NCI-H69 (cell line): Measurements from ENCODE around the gene SH3GL2.

Experiments used
- DNase-seq: peaks from one replicate; lab custom pipeline; 2025; lab: John Stamatoyannopoulos, UW

Gene SH3GL2

DNA sequence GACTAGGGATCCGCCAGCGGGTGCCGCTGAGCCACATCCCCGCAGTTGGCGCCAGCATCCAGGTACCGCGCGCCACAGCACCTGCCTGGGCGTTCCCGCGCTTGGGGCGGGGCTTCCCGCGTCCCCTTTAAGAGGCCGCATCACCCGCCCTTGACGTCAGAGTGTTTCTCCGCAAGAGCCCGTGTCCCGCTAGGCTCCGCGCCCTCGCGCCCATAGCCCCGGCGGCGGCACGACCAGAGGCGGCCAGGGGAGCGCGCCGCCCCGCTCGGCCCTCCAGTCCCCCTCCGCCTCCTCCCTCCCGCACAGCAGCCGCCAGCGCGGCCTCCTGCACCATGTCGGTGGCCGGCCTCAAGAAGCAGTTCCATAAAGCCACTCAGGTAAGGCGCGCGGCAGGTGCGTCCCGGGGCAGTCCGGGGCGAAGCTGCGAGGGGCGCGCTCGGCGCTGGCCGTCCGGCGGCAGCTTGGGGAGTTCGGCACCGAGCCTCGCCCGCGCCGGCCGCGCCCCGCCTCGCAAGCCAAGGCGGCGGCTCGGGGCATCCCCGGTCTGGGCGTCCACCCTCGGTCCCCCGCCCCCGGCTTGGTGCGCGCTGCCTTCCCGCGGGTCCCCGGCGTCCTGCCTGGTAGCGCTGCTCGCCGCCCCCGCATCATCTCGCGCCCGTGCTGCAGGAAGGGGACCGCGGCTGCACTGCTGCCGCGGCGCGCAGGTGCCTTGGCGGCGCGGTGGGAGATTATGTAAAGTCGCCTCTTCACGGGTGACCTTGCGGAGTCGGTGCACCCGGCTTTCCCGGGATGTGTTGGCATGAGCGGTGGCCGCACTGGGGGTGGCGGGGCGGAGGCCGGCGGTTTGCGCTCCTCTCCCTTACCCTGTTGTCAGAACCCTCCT is at the start of gene SH3GL2:
SH3GL2 (plus strand) TSS at position 156 of the 883 bp plus-strand sequence.
- DNase-seq, result peak; percentile 98

DNA sequence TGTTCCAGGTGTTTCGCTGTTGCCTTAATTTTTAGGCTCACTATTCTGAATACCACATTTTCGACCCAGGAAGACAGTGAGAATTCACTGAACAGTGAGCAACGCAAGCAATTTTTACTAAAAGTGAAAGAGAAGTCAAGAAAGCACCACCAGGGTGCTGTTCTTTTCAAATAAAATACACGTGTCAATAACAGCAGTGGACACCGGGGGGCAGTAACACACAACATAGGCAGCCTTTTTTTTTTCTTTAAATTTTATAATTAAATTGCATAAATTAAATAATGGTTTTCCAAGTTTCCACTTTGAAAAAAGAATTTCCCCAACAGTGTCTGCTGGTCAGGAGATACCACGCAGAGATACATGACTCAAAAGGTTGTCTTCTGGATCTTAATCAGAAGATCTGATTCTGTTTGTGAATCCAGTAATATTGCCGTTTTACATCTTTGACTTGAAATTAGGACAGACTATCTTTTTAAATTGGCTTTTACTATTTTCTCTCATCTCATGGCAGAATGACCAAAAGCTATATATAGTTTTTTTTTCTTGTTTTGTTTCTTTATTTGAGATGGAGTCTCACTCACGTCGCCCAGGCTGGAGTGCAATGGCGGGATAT is 47.1 kb upstream of the SH3GL2 start:
- peak; percentile 75 for DNase-seq

DNA sequence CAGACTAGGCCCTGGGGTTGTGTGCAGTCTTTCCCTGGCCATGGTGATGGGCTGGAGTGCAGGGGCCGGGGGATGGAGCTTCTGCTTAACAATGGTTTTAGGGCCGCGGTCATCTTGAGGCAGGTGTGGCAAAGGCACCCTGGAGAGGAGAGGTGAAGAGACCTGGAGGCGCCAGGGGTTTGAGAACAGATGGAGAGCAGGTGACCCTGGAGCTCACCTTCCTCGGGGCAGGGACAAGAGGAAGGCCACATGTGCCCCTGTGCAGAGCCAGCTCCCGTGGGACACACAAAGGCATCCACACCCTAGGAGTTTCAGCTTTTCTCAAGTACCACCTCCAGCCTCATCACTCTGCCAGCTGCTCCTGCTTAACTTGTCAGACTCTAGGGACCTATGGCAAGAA is 46.4 kb upstream of the SH3GL2 start:
- peak; percentile 92 for DNase-seq

DNA sequence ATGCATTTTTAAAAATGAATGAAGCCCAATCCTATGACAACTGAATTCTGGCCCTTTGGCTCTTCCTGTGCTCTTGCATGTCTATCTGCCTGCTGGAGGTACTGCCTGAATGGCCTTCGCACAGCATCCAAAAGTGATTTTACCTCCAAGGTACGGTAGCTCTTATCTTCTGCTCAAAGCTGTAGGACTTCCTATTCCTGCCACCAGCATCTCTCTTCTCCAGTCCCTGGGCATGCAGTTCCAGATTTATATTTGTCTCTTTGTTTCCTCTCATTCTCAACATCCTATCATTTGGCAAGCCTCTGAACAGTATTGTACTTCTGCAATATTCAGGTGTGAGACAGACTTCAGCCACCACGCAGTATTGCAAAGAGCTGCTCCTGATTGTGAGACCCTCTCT is 43.7 kb upstream of the SH3GL2 start:
- no peak for DNase-seq

DNA sequence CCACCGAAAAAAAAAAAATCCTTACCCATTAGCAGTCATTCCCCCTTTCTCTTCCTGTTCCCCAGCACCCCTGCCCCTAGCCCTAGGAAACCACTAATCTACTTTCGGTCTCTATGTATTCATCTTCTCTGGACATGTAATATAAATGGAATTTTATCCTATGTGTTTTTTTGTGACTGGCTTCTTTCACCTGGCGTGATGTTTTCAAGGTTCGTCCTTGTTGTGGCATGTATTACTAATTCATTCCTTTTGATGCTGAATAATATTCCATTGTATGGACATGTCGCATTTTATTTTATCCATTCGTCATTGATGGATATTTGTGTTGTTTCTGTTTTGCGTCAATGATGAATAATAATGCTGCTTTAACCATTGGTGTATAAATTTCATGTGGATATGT is 42.8 kb upstream of the SH3GL2 start:
- DNase-seq, result no peak

DNA sequence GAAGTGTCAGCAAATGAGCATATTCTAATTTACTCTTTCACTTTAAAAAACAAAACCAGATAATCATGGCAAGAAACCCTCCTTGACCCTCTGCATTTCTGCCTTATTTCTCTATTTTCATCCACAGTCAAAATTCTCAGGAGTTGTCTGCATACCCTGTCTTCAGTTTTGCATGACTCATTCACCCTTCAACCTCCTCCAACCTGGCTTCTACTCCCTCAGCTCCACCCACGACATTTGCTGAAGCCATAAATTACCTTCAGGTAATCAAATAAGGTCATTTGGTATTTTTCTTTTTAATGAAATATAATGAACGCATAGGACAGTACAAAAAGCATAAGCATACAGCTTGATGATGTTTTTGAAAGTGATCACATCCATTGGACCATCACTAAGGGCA is 27.8 kb upstream of the SH3GL2 start:
- peak; percentile 27 for DNase-seq

DNA sequence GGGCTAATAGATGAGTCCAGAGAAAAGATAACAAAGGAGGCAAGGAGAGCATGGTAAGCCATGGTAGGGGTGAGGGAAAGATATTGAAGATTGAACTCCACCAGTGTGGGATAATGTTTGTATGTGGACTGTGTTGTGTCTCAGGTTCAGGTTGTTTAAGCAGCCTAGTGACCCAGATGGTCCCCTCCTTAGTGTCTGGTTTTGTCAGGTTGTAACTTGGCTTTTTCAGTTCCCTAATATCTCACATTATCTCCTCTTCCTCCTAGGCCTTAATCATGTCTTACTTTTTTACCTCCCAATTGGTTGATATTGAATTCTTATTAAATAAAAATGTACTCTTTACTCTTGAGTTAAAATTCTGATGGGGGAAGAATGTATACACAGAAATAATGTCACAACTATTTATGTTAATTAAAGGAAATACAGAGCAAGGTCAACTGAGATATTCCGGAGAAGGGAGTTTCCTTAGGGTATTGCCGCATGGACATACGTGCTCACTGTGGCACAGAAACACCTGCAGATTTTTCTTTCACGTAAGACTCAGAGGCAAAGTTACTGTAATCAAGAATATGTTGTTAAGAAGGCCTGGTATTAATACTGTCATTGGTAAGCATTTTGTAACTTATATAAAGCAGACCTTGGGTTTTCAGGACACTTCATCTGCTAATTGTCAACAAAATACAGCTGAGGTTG is 23.4 kb upstream of the SH3GL2 start:
- no peak for DNase-seq

DNA sequence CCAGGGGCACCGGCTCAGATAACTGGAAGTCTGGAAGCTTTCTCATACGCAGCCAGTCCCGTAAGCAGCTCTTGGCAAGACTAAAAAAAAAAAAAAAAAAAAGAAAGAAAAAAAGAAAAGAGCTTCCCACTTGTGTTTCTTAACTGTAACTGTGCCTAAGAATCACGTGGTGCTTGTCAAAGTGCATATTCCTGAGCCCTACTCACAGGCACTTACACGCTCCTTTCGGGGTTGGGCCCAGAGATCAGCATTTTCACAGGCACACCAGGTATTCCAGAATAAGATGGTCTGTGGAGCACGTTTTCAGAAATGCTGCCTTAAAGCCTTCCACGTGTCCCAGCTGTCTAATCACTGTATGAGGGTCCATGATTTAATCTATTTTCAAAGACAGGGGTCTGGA is 22.6 kb upstream of the SH3GL2 start:
- DNase-seq, result no peak

DNA sequence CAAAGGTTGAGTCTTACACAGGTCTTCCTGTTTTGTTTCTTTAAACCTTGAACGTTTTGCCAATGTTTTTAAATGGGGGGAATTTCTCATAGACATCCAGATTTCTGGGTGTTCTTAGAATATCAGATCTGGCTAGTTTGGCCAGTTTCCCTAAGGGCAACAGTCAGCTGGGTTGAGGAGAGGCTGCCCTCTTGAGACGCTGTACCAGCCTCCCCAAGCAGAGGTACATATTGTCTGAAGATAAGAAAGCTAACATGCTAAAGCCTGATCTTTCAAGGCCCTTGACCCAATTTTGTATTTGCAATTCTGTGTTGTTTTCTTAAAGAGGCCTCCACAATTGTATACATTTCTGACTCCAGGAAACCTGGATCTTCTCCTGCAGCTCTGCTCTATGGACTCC is 21.9 kb upstream of the SH3GL2 start:
- DNase-seq, result no peak

DNA sequence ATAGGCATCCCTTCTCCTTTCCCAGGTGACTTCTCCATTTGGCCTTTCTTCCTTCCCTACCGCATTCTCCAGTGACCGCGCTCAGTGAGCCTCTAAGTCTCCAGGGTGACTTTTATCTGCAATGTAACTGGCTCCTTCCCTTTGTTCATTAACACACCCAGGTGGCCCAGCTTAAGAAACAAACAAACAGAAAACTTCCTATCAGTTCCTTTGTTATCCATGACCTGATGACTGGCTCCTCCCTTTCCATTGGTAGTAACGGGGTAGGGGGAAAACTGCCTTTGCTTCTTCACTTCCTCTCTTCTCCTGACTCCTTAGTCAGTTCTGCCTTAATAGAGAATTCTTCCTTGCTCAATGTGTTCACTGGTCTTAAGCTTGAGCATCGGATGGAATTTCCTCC is 7.0 kb upstream of the SH3GL2 start:
- no peak for DNase-seq

DNA sequence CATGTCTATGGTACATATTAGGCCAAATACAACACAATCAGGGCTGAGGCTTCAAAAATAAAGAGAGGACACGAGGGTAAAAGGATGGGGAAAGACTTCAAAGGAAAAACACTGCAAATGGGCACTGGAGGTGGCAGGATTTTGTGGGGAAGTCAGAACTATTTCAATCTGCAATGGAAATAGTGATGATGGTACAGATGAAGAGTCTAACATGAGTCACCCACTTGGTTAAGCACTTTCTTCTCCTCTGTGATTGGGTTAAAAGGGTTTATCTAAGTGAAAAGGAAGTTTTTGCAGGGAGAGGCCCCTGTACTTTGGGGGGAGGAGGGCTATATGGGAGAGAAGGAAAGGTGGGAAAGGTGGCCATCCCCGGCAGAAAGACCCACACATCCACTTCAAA is 4.5 kb upstream of the SH3GL2 start:
- no peak for DNase-seq

DNA sequence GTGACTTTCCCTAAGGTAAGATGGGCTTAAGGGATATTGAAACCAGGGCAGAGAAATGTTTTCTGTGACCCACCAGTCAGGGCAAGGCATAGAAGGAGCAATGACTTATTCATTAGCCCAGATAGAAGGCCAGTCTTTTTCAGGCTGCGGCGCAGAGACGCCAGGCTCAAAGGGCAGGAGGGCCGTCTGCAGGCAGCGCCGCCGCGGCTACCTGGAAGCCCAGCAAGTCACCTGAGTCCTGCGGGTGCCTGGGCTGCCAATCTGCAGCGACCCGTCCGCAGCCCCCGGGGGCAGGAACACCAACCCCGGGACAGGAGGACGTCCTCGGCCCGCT is 322 bp upstream of the SH3GL2 start:
- no peak for DNase-seq

DNA sequence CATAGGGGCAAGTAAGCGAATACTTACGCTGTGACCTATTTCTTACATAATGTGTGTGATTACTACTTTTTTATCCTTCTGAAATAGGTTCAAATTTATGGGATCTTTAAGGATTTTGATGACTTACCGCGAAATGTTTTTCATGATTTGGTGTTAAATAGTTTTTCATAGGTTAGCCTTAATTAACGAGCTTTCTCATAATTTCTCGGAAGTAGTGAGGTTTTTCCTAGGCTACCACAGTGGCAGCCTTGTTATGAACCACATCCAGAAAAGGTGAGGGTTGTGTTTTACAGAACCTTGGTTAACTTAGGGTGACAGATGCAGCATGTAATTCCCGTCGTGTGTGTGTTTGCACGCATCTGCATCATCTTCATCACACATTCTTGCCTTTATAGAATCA is 1.3 kb downstream of the SH3GL2 start:
- peak; percentile 35 for DNase-seq

DNA sequence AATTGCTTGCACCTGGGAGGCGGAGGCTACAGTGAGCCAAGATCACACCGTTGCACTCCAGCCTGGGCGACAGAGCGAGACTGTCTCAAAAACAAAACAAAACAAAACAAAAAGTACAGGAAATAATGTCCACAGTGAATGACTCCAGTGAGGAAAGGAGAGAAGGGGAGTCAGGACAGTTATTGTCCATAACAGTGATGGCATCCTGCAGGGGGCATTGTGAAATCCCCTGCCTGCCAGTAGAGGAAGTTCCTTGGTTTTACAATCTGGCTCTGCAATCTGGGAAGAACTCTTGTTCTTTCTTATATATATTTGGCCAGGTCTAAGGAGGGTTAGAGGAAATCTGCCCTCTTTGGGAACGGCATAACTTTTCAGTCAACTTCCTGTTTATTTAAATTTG is 8.2 kb downstream of the SH3GL2 start:
- DNase-seq, result no peak

DNA sequence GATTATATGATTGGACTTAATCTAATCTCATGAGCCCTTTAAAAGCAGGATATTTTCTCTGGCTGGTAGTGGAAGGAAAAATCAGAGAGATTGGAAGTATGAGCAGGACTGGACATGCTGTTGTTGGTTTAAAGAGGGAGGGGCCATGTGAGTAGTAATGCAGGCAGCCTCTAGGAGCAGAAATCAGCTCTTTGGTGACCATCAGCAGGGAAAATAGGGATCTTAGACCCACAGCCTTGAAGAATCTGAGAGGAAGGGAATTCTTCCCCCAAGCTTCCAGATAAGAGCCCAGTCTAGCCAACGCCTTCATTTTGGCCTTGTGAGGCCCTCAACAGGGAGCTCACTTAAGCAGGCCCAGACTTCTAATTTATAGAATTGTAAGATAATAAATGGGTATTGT is 9.5 kb downstream of the SH3GL2 start:
- DNase-seq, result peak; percentile 37

DNA sequence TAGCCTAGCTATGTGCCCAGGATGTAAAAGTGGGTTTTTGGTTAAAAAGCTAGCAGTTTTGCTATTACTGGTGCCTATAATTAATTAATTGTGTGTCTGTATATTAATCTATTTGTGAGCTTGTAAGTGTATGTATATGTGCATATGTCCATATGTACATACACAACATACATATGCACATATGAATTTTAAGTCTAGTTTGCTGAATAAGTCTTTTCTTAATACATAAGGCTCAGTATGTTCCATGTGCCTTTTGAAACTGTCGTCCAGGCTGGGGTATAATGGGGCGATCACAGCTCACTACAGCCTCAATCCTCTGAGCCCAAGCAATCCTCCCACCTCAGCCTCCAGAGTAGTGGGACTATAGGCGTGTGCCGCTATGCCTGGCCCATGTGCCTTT is 10.1 kb downstream of the SH3GL2 start:
- no peak for DNase-seq

DNA sequence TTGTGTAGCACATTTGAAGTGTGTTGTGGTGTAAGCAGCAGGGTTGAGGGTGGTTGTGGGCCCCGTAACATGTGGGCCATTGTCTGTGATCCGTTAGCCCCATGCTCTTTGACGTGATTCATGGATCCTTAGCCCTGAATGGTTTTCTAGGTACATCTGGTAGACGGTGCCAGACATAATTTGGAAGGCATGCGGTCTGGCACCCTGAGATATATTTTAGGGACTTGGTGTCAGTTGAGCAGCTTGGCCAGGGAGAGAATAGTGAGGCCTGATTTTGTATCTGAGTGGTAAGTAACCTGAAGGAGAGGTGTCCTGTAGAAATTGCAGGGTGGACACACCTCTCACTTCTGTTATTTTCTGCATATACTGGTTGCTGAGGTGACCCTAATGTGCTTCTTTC is 10.9 kb downstream of the SH3GL2 start:
- peak; percentile 48 for DNase-seq

DNA sequence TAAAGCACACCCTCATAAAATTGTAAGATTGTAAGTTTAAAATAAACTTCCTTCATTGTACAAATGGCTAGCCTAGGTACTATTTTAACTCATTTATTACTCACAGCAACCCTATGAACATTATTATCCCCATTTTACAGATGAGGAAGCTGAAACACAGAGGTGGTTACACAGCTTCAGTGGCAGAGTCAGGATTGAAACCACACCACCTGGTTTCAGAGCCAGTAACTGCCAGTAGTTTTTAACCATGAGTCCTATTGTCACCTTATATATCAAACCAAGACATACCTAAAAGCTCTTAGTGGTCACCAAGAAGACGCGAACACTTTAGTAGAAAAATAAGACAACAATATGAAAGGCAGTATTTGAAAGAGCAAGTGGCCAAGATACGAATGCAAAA is 16.1 kb downstream of the SH3GL2 start:
- no peak for DNase-seq

DNA sequence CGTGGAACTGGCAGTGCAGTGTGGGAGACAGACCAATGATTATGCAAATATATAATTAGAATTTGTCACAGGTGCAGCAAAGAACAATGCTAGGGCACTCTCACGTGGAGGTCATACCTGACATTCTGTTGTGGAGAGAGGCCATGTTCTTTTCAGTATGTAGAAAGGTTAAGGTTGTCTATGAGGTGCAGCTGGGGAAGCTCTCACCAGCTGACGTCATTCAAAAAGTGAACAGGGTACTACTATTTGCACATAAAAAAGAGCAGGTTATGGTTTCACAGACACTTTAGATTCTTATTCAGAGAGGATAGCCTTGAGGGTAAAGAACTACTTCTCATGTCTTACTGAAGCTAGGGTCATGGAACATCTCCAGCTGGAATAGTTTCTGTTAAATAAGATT is 19.1 kb downstream of the SH3GL2 start:
- DNase-seq, result peak; percentile 72

DNA sequence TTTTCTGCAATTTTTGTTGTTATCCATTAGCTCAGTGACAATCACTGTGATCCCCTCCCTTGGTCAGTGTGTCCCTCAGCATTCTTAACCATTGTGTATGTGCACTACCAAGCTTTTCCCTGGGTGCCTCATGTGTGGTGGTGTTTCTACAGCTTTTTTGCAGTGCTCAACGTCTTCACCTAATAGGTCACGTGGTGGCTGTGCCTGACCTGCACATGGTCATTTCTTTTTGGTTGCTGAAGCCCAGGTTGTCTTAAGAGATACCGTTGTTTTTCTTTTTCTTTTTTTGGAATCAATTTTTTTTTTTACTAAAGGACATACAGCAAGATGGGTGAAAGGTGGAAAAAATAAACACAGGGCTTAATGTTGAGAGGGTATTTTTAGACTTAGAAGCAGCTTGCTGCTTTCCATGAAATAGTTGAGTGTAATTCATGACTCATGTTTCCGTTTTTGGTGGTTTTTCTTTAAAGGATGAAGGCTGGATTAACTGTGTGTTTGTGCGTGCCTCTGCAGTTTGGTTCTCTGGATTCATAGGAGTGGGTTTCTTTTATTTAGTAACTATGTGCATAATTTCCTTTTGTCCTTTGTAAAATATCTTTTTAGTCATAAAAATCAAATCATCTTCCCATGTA is 22.2 kb downstream of the SH3GL2 start:
- no peak for DNase-seq

DNA sequence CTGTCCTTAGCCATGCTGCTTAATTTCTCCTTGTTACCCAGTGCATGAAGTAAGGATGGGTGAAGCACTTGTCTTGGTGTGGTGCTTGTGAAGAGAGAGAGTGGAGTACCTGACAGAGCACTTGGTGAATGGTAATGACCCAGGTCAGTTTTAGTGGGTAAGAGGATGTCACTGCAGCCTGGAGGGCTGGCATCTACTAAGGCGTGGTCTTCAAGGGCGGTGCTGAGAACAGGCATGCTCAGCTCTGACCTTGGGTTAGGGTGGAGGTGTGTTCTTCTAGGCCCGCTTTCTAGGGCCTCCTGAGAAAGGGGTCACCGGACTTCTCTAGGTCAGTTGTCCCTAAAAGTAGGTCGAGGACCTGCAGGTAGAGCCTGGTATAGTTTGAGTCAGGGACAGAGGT is 25.7 kb downstream of the SH3GL2 start:
- no peak for DNase-seq

DNA sequence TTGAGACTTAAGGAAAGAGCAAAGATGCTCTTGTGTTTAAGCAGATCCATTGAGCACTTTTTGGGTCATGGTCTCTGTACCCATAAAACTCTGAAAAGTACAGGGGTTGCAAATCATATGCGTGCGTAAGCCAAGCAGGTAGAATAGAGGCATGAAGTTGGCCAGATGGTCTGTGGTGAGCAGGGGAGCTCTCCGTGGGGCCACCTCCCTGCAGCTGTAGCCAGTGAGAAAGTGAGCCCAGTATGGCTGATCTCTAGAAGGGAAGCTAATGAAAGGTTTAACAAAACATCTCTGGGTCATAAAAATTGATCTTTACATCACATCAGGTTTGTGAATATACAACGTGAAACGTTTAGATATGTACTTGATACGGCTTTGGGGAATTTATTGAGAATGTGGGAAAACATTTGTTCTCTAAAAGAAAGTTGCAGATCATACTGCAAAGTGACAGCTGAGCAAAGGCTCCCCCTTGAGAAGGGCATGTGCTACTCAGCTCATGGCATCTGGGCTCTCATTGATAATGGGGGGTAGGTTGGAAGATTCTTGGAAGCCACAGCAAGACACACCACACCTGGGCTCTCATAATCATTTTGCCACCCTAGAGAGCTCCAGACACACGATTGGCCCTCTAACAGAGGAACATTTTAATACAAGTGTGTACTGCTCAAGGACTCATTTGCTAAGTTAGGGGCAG is 30.6 kb downstream of the SH3GL2 start:
- DNase-seq, result peak; percentile 81
